AG04450 (cell line): ENCODE measurements around the gene PGR. TPM values are rescaled to one million over a fixed set of nuclear protein-coding genes. Genes with fewer than 3 reads are reported as not detected.

Experiments
- CTCF ChIA-PET: fragments of 300-600, 350-600 bp; formaldehyde crosslinking; extraction: SDS; loops from one replicate; lab custom pipeline; 2022; ENCODE audit warnings: antibody characterized with exemption, inconsistent platforms; lab: Charles Lee
- POLR2A ChIA-PET: fragments of 350-600 bp; formaldehyde crosslinking; extraction: SDS; loops from one replicate; lab custom pipeline; 2021; ENCODE audit warnings: antibody characterized with exemption, inconsistent platforms; lab: Yijun Ruan, JAX
- DNase-seq: peaks from one replicate; pipeline ENCODE4 v3.0.0-alpha.2; 2011; ENCODE audit warnings: low read depth, low spot score
- H3K27ac ChIP-seq: one replicate; pipeline ENCODE4 v1.5.1; 2012; ENCODE audit warnings: low read depth, low read length, control low read depth
- H3K27me3 ChIP-seq: one replicate; pipeline ENCODE4 v1.6.0; 2012; ENCODE audit warnings: low read length; ENCODE audit not compliant: control insufficient read depth, insufficient read depth
- H3K4me3 ChIP-seq: 2 replicates; pipeline ENCODE4 v1.5.1; 2011; ENCODE audit warnings: mild to moderate bottlenecking, low read depth, low read length, control low read depth
- H3K9me3 ChIP-seq: 2 replicates; pipeline ENCODE4 v1.5.1; 2012; ENCODE audit warnings: low read length; ENCODE audit not compliant: control insufficient read depth, insufficient read depth
- polyA plus RNA-seq: library from polyadenylated mRNA; depleted of rRNA; stranded (reverse); fragments of >200 nt; gene quantifications from 2 replicates; pipeline ENCODE4 v1.2.3, GENCODE V29; 2011
- TF ChIP-seq, protein P1 (sequence below): IDR thresholded peaks from 2 replicates; pipeline ENCODE4 v1.5.1; 2011; ENCODE audit warnings: low read depth, low read length, control low read depth, inconsistent platforms

PGR gene
- polyA plus RNA-seq, 1 experiment = not detected

GRCh38 chr11:101138245-101138930, 8.8 kb upstream of the PGR start:
- Histone ChIP-seq H3K4me3 (no peak overlapping the region), H3K27me3 (no peaks in the 10 kb centered on the region), H3K9me3 (no peaks in the 10 kb centered on the region), H3K27ac (no peak overlapping the region)
- DNase-seq = no peak
- POLR2A ChIA-PET = no interaction called here
- TF ChIP-seq, protein P1, sequence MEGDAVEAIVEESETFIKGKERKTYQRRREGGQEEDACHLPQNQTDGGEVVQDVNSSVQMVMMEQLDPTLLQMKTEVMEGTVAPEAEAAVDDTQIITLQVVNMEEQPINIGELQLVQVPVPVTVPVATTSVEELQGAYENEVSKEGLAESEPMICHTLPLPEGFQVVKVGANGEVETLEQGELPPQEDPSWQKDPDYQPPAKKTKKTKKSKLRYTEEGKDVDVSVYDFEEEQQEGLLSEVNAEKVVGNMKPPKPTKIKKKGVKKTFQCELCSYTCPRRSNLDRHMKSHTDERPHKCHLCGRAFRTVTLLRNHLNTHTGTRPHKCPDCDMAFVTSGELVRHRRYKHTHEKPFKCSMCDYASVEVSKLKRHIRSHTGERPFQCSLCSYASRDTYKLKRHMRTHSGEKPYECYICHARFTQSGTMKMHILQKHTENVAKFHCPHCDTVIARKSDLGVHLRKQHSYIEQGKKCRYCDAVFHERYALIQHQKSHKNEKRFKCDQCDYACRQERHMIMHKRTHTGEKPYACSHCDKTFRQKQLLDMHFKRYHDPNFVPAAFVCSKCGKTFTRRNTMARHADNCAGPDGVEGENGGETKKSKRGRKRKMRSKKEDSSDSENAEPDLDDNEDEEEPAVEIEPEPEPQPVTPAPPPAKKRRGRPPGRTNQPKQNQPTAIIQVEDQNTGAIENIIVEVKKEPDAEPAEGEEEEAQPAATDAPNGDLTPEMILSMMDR = no peak
- CTCF ChIA-PET = no interaction called here

DNA sequence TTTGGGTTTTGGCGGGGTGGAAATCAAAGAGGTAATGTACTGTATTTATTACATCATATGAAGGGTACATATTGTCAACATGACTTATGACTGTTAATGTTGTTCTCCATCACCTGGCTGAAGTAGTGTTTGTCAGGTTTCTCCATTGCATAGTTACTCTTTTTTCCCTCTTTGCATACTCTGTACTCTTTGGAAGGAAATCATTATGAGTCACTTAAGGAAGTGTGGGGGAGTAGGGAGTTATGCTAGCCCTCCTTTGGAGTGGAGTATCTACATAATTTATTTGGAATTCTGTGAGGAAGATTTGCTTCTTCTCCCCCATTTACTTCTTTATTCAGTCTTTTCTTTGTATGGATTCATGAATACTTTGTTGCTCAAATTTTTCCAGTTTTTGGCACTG, 3.6 kb upstream of the PGR start:
- Histone ChIP-seq H3K4me3 (no peak overlapping the region), H3K9me3 (peaks cover 7% of the 10 kb centered on the region; the same call in 1 of the 2 replicates), H3K27ac (no peak overlapping the region), H3K27me3 (peaks cover 23% of the 10 kb centered on the region)
- POLR2A ChIA-PET = no interaction called here
- TF ChIP-seq, protein P1 = no peak
- no peak for DNase-seq
- CTCF ChIA-PET = no interaction called here

GRCh38 chr11:101128571-101129202, 926 bp downstream of the PGR start:
- no peak for DNase-seq
- H3K27me3 ChIP-seq = peaks cover 41% of the 10 kb centered on the region
- no peak overlapping the region for H3K27ac ChIP-seq
- no peak overlapping the region for H3K4me3 ChIP-seq
- POLR2A ChIA-PET = no interaction called here
- H3K9me3 ChIP-seq = peaks cover 10% of the 10 kb centered on the region; the same call in 1 of the 2 replicates
- CTCF ChIA-PET = no interaction called here
- TF ChIP-seq, protein P1 = no peak

GRCh38 chr11:101127699-101128570, 1.7 kb downstream of the PGR start:
- peaks cover 10% of the 10 kb centered on the region; the same call in 1 of the 2 replicates for H3K9me3 ChIP-seq
- H3K27me3 ChIP-seq = peaks cover 41% of the 10 kb centered on the region
- POLR2A ChIA-PET = no interaction called here
- no peak overlapping the region for H3K27ac ChIP-seq
- TF ChIP-seq, protein P1 = no peak
- CTCF ChIA-PET = no interaction called here
- peak overlapping the region; percentile 8 for H3K4me3 ChIP-seq
- no peak for DNase-seq
